Endothelial cell of umbilical vein (primary cell): ENCODE results near the gene CELF2. TPM values are rescaled to one million over a fixed set of nuclear protein-coding genes. Genes with fewer than 3 reads are reported as not detected.

ENCODE experiments used
- BruUV-seq: library from RNA; stranded (reverse); fragments of 400-500 nt; replicated peaks from 2 replicates; lab custom pipeline; 2021; lab: Mats Ljungman, UMichigan
- CTCF ChIA-PET: fragments of 300-600, 350-600 bp; sonication (Branson Sonifier 250); formaldehyde crosslinking; loops from one replicate; lab custom pipeline; 2021; ENCODE audit warnings: antibody characterized with exemption, inconsistent platforms; lab: Charles Lee
- POLR2A ChIA-PET: fragments of 300-600, 350-600 bp; sonication (Branson Sonifier 250); formaldehyde crosslinking; loops from one replicate; lab custom pipeline; 2021; ENCODE audit warnings: antibody characterized with exemption, inconsistent platforms; lab: Charles Lee
- DNase-seq: peaks from one replicate; pipeline ENCODE4 v3.0.0-alpha.2; 2011; ENCODE audit warnings: low read depth, low spot score
- FAIRE-seq: peaks from 2 replicates; lab custom pipeline; 2011; peaks lifted over from hg19 to GRCh38; lab: Jason Lieb, UNC
- H2AFZ ChIP-seq: 2 replicates; pipeline ENCODE4 v1.6.0; 2012; ENCODE audit warnings: low read depth, low read length, control low read depth, inconsistent platforms
- H3K27ac ChIP-seq: 2 replicates; pipeline ENCODE4 v1.5.1; 2011; ENCODE audit warnings: low read depth, mild to moderate bottlenecking, control low read depth, low read length, moderate library complexity; ENCODE audit not compliant: insufficient read depth
- H3K27me3 ChIP-seq, 2 experiments: 2 replicates each; pipeline versions ENCODE4 v1.6.0 to v1.6.1; 2011; ENCODE audit warnings: low read length in 2 of 2, mixed read lengths in 1 of 2; ENCODE audit not compliant: control insufficient read depth in 2 of 2, insufficient read depth in 2 of 2
- H3K36me3 ChIP-seq, 2 experiments: 2 replicates in 1 of 2; 3 replicates in 1 of 2; pipeline ENCODE4 v1.5.1; 2011; ENCODE audit warnings: low read length in 2 of 2, mild to moderate bottlenecking in 1 of 2, moderate library complexity in 1 of 2; ENCODE audit not compliant: control insufficient read depth in 2 of 2, insufficient read depth in 2 of 2; ENCODE audit errors: extremely low read depth in 1 of 2
- H3K4me1 ChIP-seq: 3 replicates; pipeline ENCODE4 v1.5.1; 2011; ENCODE audit warnings: mild to moderate bottlenecking, low read length; ENCODE audit not compliant: control insufficient read depth, insufficient read depth; ENCODE audit errors: extremely low read depth
- H3K4me2 ChIP-seq: 2 replicates; pipeline ENCODE4 v1.6.1; 2011; ENCODE audit warnings: low read length, control low read depth, mixed read lengths; ENCODE audit not compliant: insufficient read depth
- H3K4me3 ChIP-seq, 3 experiments: fragments of 200-600 bp in 1 of 3; sonication (generic), shearing (Covaris generic) in 1 of 3; replicated peaks in 1 of 3; 2 replicates each; pipeline ENCODE4 v1.5.1; 2011 to 2016; ENCODE audit warnings: control low read depth in 3 of 3, low read length in 3 of 3, mild to moderate bottlenecking in 2 of 3, inconsistent platforms in 1 of 3, low read depth in 1 of 3, moderate library complexity in 1 of 3; ENCODE audit not compliant: insufficient read depth in 1 of 3
- H3K79me2 ChIP-seq: 2 replicates; pipeline ENCODE4 v1.6.0; 2012; ENCODE audit warnings: low read length, inconsistent platforms; ENCODE audit not compliant: control insufficient read depth, insufficient read depth
- H3K9ac ChIP-seq: replicated peaks from 2 replicates; pipeline ENCODE3; 2011; ENCODE audit warnings: low read length, control low read depth; ENCODE audit not compliant: insufficient read depth; ENCODE audit errors: extremely low read depth
- H3K9me1 ChIP-seq: replicated peaks from 3 replicates; pipeline ENCODE4 v1.6.0; 2011; ENCODE audit warnings: mild to moderate bottlenecking, low read length; ENCODE audit not compliant: control insufficient read depth, insufficient read depth; ENCODE audit errors: extremely low read depth
- H3K9me3 ChIP-seq: replicated peaks from 2 replicates; pipeline ENCODE4 v1.5.1; 2012; ENCODE audit warnings: low read length, inconsistent platforms; ENCODE audit not compliant: control insufficient read depth, insufficient read depth
- H4K20me1 ChIP-seq: replicated peaks from 2 replicates; pipeline ENCODE3; 2011; ENCODE audit warnings: mild to moderate bottlenecking, low read length; ENCODE audit not compliant: control insufficient read depth, insufficient read depth; ENCODE audit errors: extremely low read depth
- CTCF ChIP-seq, 2 donors: IDR thresholded peaks; 1 replicate in 1 of 2; 2 replicates in 1 of 2; pipeline ENCODE4 v1.5.1; 2011; ENCODE audit warnings: low read length in 2 of 2, mild to moderate bottlenecking in 2 of 2, moderate library complexity in 2 of 2, control low read depth in 1 of 2, inconsistent platforms in 1 of 2, low read depth in 1 of 2; ENCODE audit not compliant: insufficient read depth in 1 of 2; ENCODE audit errors: extremely low read depth in 1 of 2
- EZH2 ChIP-seq: IDR thresholded peaks from 2 replicates; pipeline ENCODE4 v1.6.1; 2012; ENCODE audit warnings: borderline replicate concordance, low read depth, mild to moderate bottlenecking, moderate library complexity, low read length, inconsistent platforms; ENCODE audit not compliant: severe bottlenecking
- FOS ChIP-seq: IDR thresholded peaks from 2 replicates; pipeline ENCODE4 v1.6.1; 2011; ENCODE audit warnings: mild to moderate bottlenecking, low read length, moderate library complexity, borderline replicate concordance; ENCODE audit not compliant: insufficient read depth
- GATA2 ChIP-seq: IDR thresholded peaks from 2 replicates; pipeline ENCODE4 v1.7.0; 2011; ENCODE audit warnings: low read depth, mild to moderate bottlenecking, moderate library complexity, mixed read lengths, low read length; ENCODE audit not compliant: insufficient read length, insufficient read depth
- JUN ChIP-seq: IDR thresholded peaks from 2 replicates; pipeline ENCODE4 v1.6.1; 2011; ENCODE audit warnings: borderline replicate concordance, low read depth; ENCODE audit not compliant: insufficient read length, insufficient read depth
- MYC ChIP-seq: IDR thresholded peaks from one replicate; pipeline ENCODE4 v1.6.1; 2011; ENCODE audit warnings: mild to moderate bottlenecking, low read depth, low read length
- POLR2A ChIP-seq: IDR thresholded peaks from 2 replicates; pipeline ENCODE4 v1.6.1; 2012; ENCODE audit warnings: low read depth, mild to moderate bottlenecking, control low read depth, low read length
- POLR2AphosphoS5 ChIP-seq: IDR thresholded peaks from 2 replicates; pipeline ENCODE4 v1.6.1; 2012; ENCODE audit warnings: low read depth, mild to moderate bottlenecking, control low read depth, low read length, moderate library complexity; ENCODE audit not compliant: insufficient read depth
- dilution Hi-C: fragments of 300-500 bp; cut with MboI; formaldehyde crosslinking; loops from one replicate; pipeline ENCODE4 v1.15.0; 2019; ENCODE audit warnings: low sequenced_read_pairs; ENCODE audit not compliant: extremely low pct_ligation_motif_present
- intact Hi-C: fragments of 100-400 bp; cut with micrococcal nuclease; formaldehyde crosslinking; loops from one replicate; pipeline ENCODE4 v1.10.0; 2022
- polyA plus RNA-seq, 4 experiments: library from polyadenylated mRNA; depleted of rRNA in 3 of 4; stranded (reverse) in 3 of 4; unstranded in 1 of 4; fragments of >200 nt; gene quantifications; 2 replicates each; pipeline versions ENCODE4 v1.2.1 to v1.2.3, GENCODE V29; 2011 to 2012; ENCODE audit warnings: missing spikeins in 1 of 4
- total RNA-seq: library from RNA; stranded (reverse); gene quantifications from 2 replicates; pipeline ENCODE4 v1.2.3, GENCODE V29; 2021
- TF ChIP-seq, protein P1 (sequence below): IDR thresholded peaks from 2 replicates; pipeline ENCODE4 v1.6.1; 2011; ENCODE audit not compliant: insufficient read depth, insufficient read length

CELF2 gene
- total and polyA plus RNA-seq, 2 donors (not counting 3 experiments of a cell fraction or from before 2014, with no cell fraction given) = 21.6 to 42.6 TPM

GRCh38 chr10:11109590-11109989 lies 91.9 kb downstream of the CELF2 start:
- H3K4me2 ChIP-seq = no peak overlapping the region
- H3K36me3 ChIP-seq = no peaks in the 10 kb centered on the region
- dilution Hi-C loops (no loop called here), intact Hi-C loops (no loop called here)
- no peak for FAIRE-seq
- no peak overlapping the region for H3K27ac ChIP-seq
- TF ChIP-seq, protein P1, sequence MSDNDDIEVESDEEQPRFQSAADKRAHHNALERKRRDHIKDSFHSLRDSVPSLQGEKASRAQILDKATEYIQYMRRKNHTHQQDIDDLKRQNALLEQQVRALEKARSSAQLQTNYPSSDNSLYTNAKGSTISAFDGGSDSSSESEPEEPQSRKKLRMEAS = no peak
- TF ChIP-seq MYC (no peak), POLR2AphosphoS5 (no peak), JUN (no peak), FOS (no peak), CTCF (IDR thresholded peaks at IDR 0.05; ENCODE audit: extremely low read depth in 1 of 2, insufficient read depth in 1 of 2, low read depth in 1 of 2, low read length in 2 of 2) (no peak), POLR2A (no peak), GATA2 (no peak), EZH2 (no peak)
- H3K9ac ChIP-seq = no peak overlapping the region
- H3K9me1 ChIP-seq = no peaks in the 10 kb centered on the region
- no peak overlapping the region for H3K4me3 ChIP-seq
- no peaks in the 10 kb centered on the region for H3K9me3 ChIP-seq
- ChIA-PET CTCF (interaction anchor here (1.2 to 1.4 kb wide), 2 partner anchors 14 to 161 kb away, joined by 3 read pairs; no protein-coding TSS in a partner anchor), POLR2A (no interaction called here)
- H4K20me1 ChIP-seq = no peaks in the 10 kb centered on the region
- no peak overlapping the region for H2AFZ ChIP-seq
- no peak for DNase-seq
- no peaks in the 10 kb centered on the region for H3K79me2 ChIP-seq
- H3K27me3 ChIP-seq = no peaks in the 10 kb centered on the region
- no peaks in the 10 kb centered on the region for H3K4me1 ChIP-seq
- no TSS peak for BruUV-seq
